KOPT-K1 (cell line): Measurements from ENCODE around the gene OSER1.

Source experiments
- H3K27ac ChIP-seq: fragments of 200-600 bp; sonication (generic); 2 replicates; pipeline ENCODE4 v1.5.1; 2016; ENCODE audit warnings: antibody characterized with exemption, mild to moderate bottlenecking, low read depth, low read length; ENCODE audit not compliant: poor library complexity, severe bottlenecking
- H3K36me3 ChIP-seq: fragments of 200-600 bp; sonication (generic); 2 replicates; pipeline ENCODE4 v1.5.1; 2017; ENCODE audit warnings: antibody characterized with exemption, mild to moderate bottlenecking, low read length, moderate library complexity; ENCODE audit not compliant: insufficient read depth
- H3K9me3 ChIP-seq: fragments of 200-600 bp; sonication (generic); 2 replicates; pipeline ENCODE4 v1.5.1; 2017; ENCODE audit warnings: antibody characterized with exemption, low read length, mild to moderate bottlenecking; ENCODE audit not compliant: insufficient read depth, poor library complexity, severe bottlenecking

Gene OSER1

GRCh38 chr20:44217342-44218092 is 6.9 kb upstream of the OSER1 start:
- H3K27ac ChIP-seq, result peak overlapping the region; percentile 18
- H3K36me3 ChIP-seq, result no peaks in the 10 kb centered on the region
- no peaks in the 10 kb centered on the region for H3K9me3 ChIP-seq

DNA sequence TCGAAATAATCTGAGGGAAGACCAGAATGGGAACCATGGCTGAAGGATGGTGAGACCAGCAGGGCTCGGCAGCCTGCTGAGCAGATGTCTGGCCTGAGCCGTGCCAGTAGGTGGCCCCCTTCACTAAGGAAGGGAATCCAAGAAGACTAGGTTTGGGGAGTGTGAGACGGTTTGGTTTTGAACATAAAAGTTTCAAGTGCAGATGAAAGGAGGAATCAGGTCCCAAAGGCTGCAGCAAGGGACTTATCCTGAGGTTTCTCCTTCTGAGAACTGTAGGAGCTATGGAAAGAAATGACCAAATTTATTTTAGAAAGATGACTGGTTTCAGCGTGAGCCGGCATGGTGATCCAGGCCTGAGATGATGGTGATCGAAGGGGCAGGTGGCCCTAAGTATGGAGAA is 4.6 kb upstream of the OSER1 start:
- no peak overlapping the region for H3K27ac ChIP-seq
- H3K36me3 ChIP-seq, result no peaks in the 10 kb centered on the region
- H3K9me3 ChIP-seq, result no peaks in the 10 kb centered on the region

DNA sequence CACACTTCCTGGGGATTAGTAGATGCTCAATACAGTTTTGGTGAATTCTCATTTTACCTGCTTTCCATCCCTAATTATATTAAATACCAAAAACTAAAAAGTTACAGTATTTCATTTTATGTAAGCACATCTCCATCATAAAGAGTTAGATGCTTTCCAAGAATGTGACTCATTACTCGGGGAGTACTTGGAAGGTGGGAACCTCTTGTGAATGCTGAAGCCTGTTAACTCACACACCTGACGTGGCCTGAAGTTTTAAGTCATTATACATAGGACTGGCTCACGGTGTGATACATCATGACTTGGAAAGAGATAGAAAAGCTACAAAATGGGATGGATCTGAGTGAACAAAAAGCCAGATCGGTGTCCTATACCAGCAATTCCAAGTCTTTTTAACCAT is 2.2 kb upstream of the OSER1 start:
- Histone ChIP-seq H3K9me3 (no peaks in the 10 kb centered on the region), H3K27ac (no peak overlapping the region)

DNA sequence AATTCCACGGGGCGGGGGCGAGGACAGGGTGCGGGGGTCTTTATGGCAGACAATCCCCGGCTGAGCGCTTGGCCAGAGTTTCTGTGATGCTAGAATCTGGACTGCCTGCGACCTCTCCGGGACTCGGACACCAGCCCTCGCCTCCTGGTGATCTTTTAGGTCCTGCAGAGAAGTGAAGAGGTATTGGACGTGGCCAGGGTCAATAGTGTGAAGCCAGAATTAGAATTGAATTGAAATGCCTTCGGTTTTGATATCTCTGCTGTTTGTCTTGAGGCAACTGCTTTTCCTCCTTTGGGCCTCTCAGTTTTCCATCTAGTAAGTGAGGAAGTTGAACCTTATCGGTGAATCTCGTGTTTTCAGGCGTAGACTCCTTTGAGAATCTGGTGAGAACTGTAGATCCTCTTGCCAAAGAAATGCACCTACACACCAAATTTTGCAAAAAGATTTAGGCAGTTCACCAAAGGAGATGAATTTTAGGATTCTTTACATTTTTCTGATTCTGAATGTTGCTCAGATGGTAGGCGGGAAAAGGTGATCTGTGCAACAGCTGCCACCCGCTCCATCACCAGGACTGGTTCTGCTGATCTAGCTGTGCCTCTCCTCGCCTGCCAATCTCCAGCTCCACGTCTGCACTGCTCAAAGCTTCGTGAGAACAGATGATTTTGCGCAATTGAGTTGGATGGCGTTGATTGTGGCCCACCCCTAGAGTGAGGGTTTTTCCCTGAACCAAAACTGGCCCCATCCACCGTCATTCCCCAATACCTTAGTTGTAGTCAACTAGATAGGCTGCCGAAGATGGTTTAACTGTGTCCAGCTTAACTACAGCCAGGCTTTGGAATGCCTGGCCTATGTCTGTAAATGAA is 837 bp upstream of the OSER1 start:
- peaks cover 1% of the 10 kb centered on the region for H3K36me3 ChIP-seq
- H3K27ac ChIP-seq, result peak overlapping the region; percentile 53
- H3K9me3 ChIP-seq, result no peaks in the 10 kb centered on the region

More for the DNA sequence above, 2.2 kb upstream of the OSER1 start:
- no peaks in the 10 kb centered on the region for H3K36me3 ChIP-seq

GRCh38 chr20:44209686-44210405 is 725 bp downstream of the OSER1 start:
- Histone ChIP-seq H3K27ac (peak overlapping the region; percentile 60), H3K36me3 (peaks cover 17% of the 10 kb centered on the region), H3K9me3 (no peaks in the 10 kb centered on the region)

GRCh38 chr20:44208770-44209169 is 1.8 kb downstream of the OSER1 start:
- H3K36me3 ChIP-seq, result peaks cover 23% of the 10 kb centered on the region
- no peaks in the 10 kb centered on the region for H3K9me3 ChIP-seq
- H3K27ac ChIP-seq, result no peak overlapping the region

DNA sequence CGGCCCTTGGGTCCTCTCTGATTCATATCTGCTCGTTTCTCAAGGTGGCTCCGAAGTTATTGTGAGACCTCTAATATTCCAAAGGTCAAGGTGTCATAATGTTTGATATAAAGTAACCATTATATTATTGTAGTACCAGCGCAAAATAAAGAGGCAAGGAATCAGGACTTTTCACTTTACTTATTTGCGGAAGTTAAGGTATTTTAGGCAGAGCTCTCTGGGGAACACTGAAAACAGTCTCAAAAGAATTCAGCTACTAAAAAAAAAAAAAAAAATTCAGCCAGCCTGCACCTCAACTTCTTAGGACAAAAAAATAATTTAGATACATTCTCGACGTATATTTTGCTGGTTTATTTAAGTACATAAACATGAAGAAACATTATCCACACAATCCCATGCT is 2.4 kb downstream of the OSER1 start:
- no peak overlapping the region for H3K27ac ChIP-seq
- no peaks in the 10 kb centered on the region for H3K9me3 ChIP-seq
- H3K36me3 ChIP-seq, result peaks cover 24% of the 10 kb centered on the region

- Histone ChIP-seq H3K36me3 (peaks cover 33% of the 10 kb centered on the region), H3K9me3 (no peaks in the 10 kb centered on the region), H3K27ac (no peak overlapping the region)
These were observed 3.3 kb downstream of the OSER1 start for GRCh38 chr20:44207126-44207723.

- Histone ChIP-seq H3K36me3 (peaks cover 44% of the 10 kb centered on the region), H3K9me3 (no peaks in the 10 kb centered on the region), H3K27ac (no peak overlapping the region)
These were observed 4.4 kb downstream of the OSER1 start for GRCh38 chr20:44206132-44206531.

- Histone ChIP-seq H3K36me3 (peaks cover 57% of the 10 kb centered on the region), H3K27ac (no peak overlapping the region), H3K9me3 (no peaks in the 10 kb centered on the region)
These were observed 5.7 kb downstream of the OSER1 start for GRCh38 chr20:44204832-44205215.

DNA sequence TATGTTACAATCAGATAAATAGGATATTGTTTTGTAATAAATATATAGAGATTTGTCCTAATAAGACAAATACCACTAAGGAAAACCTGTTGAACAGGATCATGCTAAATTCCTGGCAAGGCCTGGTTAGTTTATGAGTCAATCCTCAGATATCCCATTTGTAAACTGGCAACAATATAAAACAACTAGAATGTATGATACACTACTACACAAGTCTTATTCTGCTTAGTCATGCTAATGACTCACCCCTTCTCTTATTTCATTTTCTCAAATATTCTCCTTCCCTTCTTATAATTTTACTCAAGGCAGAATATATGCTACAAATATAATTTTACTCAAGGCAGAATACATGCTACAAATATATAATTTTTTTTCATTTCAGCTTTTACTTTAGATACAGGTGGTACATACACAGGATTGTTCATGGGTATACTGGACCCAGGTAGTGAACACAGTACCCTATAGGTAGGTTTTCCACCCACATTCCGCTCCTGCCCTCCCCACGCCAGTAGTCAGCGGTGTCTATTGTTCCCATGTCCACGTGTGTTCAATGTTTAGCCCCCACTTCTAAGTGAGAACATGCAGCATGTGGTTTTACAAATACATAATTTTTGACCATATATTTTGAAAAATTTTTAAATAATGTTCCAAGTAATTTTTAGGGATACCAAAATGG is 6.3 kb downstream of the OSER1 start:
- Histone ChIP-seq H3K9me3 (no peaks in the 10 kb centered on the region), H3K27ac (no peak overlapping the region), H3K36me3 (peaks cover 63% of the 10 kb centered on the region)

DNA sequence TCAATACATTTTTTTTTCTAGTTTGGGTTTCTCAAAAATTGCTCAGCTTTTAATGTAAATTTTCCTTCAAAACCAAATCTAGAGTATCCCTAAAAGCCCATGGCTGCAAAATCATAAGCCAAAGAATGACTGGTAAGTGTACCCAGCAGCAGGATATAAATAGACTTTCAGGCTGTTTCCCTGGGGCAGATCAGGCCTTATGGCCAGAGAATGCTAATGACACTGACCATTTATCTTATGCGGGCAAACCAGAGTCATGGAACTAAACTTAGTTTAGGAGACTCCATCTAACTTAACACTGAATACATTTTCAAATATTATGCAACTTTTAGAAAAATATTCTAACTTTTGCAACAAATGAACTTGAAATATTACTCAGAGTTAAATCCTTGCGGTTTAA is 7.4 kb downstream of the OSER1 start:
- Histone ChIP-seq H3K36me3 (peaks cover 70% of the 10 kb centered on the region), H3K27ac (no peak overlapping the region), H3K9me3 (no peaks in the 10 kb centered on the region)

- H3K36me3 ChIP-seq, result peaks cover 85% of the 10 kb centered on the region
- H3K9me3 ChIP-seq, result no peaks in the 10 kb centered on the region
- no peak overlapping the region for H3K27ac ChIP-seq
These were observed 9.6 kb downstream of the OSER1 start for GRCh38 chr20:44200983-44201382.

DNA sequence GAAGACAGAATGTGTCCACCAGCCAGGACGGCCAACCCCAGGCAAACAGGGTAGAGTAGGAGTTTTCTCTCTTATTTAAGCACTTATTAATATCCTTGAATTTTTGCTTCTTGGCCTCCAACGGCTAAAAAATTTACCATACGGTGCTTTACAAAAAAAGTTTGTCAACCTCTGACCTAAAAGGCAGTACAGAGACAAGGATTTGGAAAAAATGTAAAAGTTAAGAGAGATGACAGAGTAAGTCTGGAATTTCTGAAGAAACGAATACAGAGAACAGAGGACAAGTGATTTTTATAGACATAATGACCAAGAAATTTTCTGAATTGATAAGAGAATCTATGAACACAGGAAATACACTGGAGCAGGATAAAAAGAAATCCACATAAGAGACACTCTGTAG is 10.2 kb downstream of the OSER1 start:
- H3K9me3 ChIP-seq, result no peaks in the 10 kb centered on the region
- peaks cover 84% of the 10 kb centered on the region for H3K36me3 ChIP-seq
- H3K27ac ChIP-seq, result no peak overlapping the region
